GM12875 (cell line): Measurements from ENCODE around the gene RBM33.
A peak's percentile ranks its signal among the peaks of the same experiment; 100 is the strongest.

Experiments
- H3K4me3 ChIP-seq: one replicate; pipeline ENCODE4 v1.5.1; 2011; ENCODE audit warnings: low read depth, low read length, control low read depth
- CTCF ChIP-seq: IDR thresholded peaks from 2 replicates; pipeline ENCODE4 v1.5.1; 2011; ENCODE audit warnings: low read depth, mild to moderate bottlenecking, control low read depth, inconsistent platforms, low read length, moderate library complexity, borderline replicate concordance; ENCODE audit not compliant: insufficient read depth

Gene RBM33

GRCh38 chr7:155738652-155739537 lies 94.4 kb downstream of the RBM33 start:
- H3K4me3 ChIP-seq = no peak overlapping the region
- TF ChIP-seq CTCF = peak; percentile 57

GRCh38 chr7:155739538-155740143 lies 95.2 kb downstream of the RBM33 start:
- no peak for TF ChIP-seq CTCF

GRCh38 chr7:155741082-155741481 lies 96.6 kb downstream of the RBM33 start:
- no peak for TF ChIP-seq CTCF
- no peak overlapping the region for H3K4me3 ChIP-seq

More at GRCh38 chr7:155739538-155740143, 95.2 kb downstream of the RBM33 start:
- no peak overlapping the region for H3K4me3 ChIP-seq

GRCh38 chr7:155741805-155742204 lies 97.3 kb downstream of the RBM33 start:
- TF ChIP-seq CTCF = no peak
- H3K4me3 ChIP-seq = no peak overlapping the region

- H3K4me3 ChIP-seq = no peak overlapping the region
- no peak for TF ChIP-seq CTCF
These were observed 98.7 kb downstream of the RBM33 start for GRCh38 chr7:155743177-155743576.

GRCh38 chr7:155744971-155745683 lies 100.7 kb downstream of the RBM33 start:
- no peak for TF ChIP-seq CTCF
- no peak overlapping the region for H3K4me3 ChIP-seq
